GM12872 (cell line): Measurements from ENCODE around the gene CAMK4.

Experiments used
- CTCF ChIP-seq: IDR thresholded peaks from 3 replicates; pipeline ENCODE4 v1.5.1; 2011; ENCODE audit warnings: low read depth, mild to moderate bottlenecking, low read length, moderate library complexity; ENCODE audit not compliant: insufficient read depth

The CAMK4 gene

GRCh38 chr5:111461934-111462333 lies 237.8 kb downstream of the CAMK4 start:
- no peak for TF ChIP-seq CTCF

GRCh38 chr5:111463311-111463710 lies 239.1 kb downstream of the CAMK4 start:
- TF ChIP-seq CTCF = no peak

GRCh38 chr5:111469293-111469896 lies 245.2 kb downstream of the CAMK4 start:
- no peak for TF ChIP-seq CTCF

GRCh38 chr5:111469903-111470302 lies 245.7 kb downstream of the CAMK4 start:
- no peak for TF ChIP-seq CTCF

- no peak for TF ChIP-seq CTCF
These were observed 247.9 kb downstream of the CAMK4 start for GRCh38 chr5:111472096-111472495.

- TF ChIP-seq CTCF = no peak
These were observed 248.4 kb downstream of the CAMK4 start for GRCh38 chr5:111472579-111472978.

- no peak for TF ChIP-seq CTCF
These were observed 254.1 kb downstream of the CAMK4 start for GRCh38 chr5:111478266-111478665.
